Thymus (tissue), 11 donors: ENCODE results near the gene SLC25A41. TPM values are rescaled to one million over a fixed set of nuclear protein-coding genes. Genes with fewer than 3 reads are reported as not detected.
"Not testable (repeated sequence)": the region's sequence is repeated elsewhere in the genome, so short reads cannot be mapped to it uniquely, and the experiment has no call there.

ENCODE experiments used
- DNase-seq, 9 donors: peaks; one replicate each; pipeline ENCODE4 v3.0.0-alpha.2; 2013; ENCODE audit warnings: low spot score in 9 of 9, low read depth in 6 of 9, missing footprints in 1 of 9
- H3K27ac ChIP-seq, 2 donors: one replicate each; pipeline ENCODE4 v1.5.1; 2013; ENCODE audit warnings: control low read depth in 1 of 2, low read depth in 1 of 2, low read length in 1 of 2, mild to moderate bottlenecking in 1 of 2, moderate library complexity in 1 of 2
- H3K27me3 ChIP-seq, 2 donors: one replicate each; pipeline ENCODE4 v1.5.1; 2013; ENCODE audit warnings: low read length in 1 of 2; ENCODE audit not compliant: control insufficient read depth in 2 of 2, insufficient read depth in 1 of 2
- H3K36me3 ChIP-seq, 2 donors: one replicate each; pipeline ENCODE4 v1.5.1; 2013; ENCODE audit warnings: low read length in 1 of 2, mild to moderate bottlenecking in 1 of 2, moderate library complexity in 1 of 2; ENCODE audit not compliant: control insufficient read depth in 2 of 2, insufficient read depth in 2 of 2
- H3K4me1 ChIP-seq, 2 donors: one replicate each; pipeline ENCODE4 v1.5.1; 2013; ENCODE audit warnings: low read length in 2 of 2; ENCODE audit not compliant: control insufficient read depth in 2 of 2, insufficient read depth in 2 of 2
- H3K4me3 ChIP-seq, 2 donors: one replicate each; pipeline ENCODE4 v1.5.1; 2013; ENCODE audit warnings: low read length in 2 of 2, control low read depth in 1 of 2, mild to moderate bottlenecking in 1 of 2
- H3K9me3 ChIP-seq, 2 donors: one replicate each; pipeline ENCODE4 v1.5.1; 2013; ENCODE audit warnings: low read length in 1 of 2, mild to moderate bottlenecking in 1 of 2; ENCODE audit not compliant: control insufficient read depth in 2 of 2, insufficient read depth in 1 of 2
- WGBS: extraction: QIAGEN DNeasy Blood & Tissue Kit; methylation state at CpG from one replicate; pipeline ENCODE4 v1.1.7; 2013; 5-methylcytosine and 5-hydroxymethylcytosine counted together
- polyA plus RNA-seq: library from polyadenylated mRNA; stranded (reverse); fragments of 200-250 nt; gene quantifications from one replicate; pipeline ENCODE4 v1.2.3, GENCODE V29; 2013
- total RNA-seq: library from RNA; stranded (reverse); fragments of 120-200 nt; gene quantifications from one replicate; pipeline ENCODE4 v1.2.4, GENCODE V29; 2013
- donor health status: healthy.

The SLC25A41 gene
- total and polyA plus RNA-seq, 2 donors: 0.05 to 0.27 TPM

- Histone ChIP-seq H3K36me3 (no peaks in the 10 kb centered on the region), H3K9me3 (peaks cover 0 to 4% of the 10 kb centered on the region in 2 donors), H3K4me3 (no peak overlapping the region), H3K27me3 (no peaks in the 10 kb centered on the region), H3K4me1 (no peaks in the 10 kb centered on the region), H3K27ac (no peak overlapping the region)
- WGBS: 83% methylated on average over 13 of the region's 13 CpGs
- DNase-seq: no peak
These were observed 8.6 kb upstream of the SLC25A41 start for GRCh38 chr19:6442087-6442688.

- Histone ChIP-seq H3K27ac (no peak overlapping the region), H3K36me3 (no peaks in the 10 kb centered on the region), H3K27me3 (no peaks in the 10 kb centered on the region), H3K4me3 (no peak overlapping the region), H3K9me3 (peaks cover 0 to 4% of the 10 kb centered on the region in 2 donors), H3K4me1 (no peaks in the 10 kb centered on the region)
- WGBS: 94% methylated on average over 3 of the region's 3 CpGs
- DNase-seq: no peak
These were observed 7.3 kb upstream of the SLC25A41 start for GRCh38 chr19:6440905-6441304.

- Histone ChIP-seq H3K36me3 (no peaks in the 10 kb centered on the region), H3K4me1 (no peaks in the 10 kb centered on the region), H3K27ac (no peak overlapping the region), H3K4me3 (no peak overlapping the region), H3K27me3 (no peaks in the 10 kb centered on the region), H3K9me3 (peaks cover 0 to 4% of the 10 kb centered on the region in 2 donors)
- no peak for DNase-seq
- 90% methylated on average over 4 of the region's 4 CpGs for WGBS
These were observed 6.2 kb upstream of the SLC25A41 start for GRCh38 chr19:6439743-6440142.

- Histone ChIP-seq H3K4me1 (no peaks in the 10 kb centered on the region), H3K27ac (no peak overlapping the region), H3K4me3 (no peak overlapping the region), H3K27me3 (peaks cover 0 to 15% of the 10 kb centered on the region in 2 donors), H3K36me3 (no peaks in the 10 kb centered on the region), H3K9me3 (peaks cover 0 to 6% of the 10 kb centered on the region in 2 donors)
- WGBS: 95% methylated on average over 11 of the region's 11 CpGs
- no peak for DNase-seq
These were observed 398 bp downstream of the SLC25A41 start for GRCh38 chr19:6433165-6433564.

GRCh38 chr19:6431891-6432290, 1.7 kb downstream of the SLC25A41 start:
- WGBS: 95% methylated on average over 11 of the region's 11 CpGs
- H3K27ac ChIP-seq: no peak overlapping the region
- DNase-seq: no peak

GRCh38 chr19:6429419-6430221, 3.9 kb downstream of the SLC25A41 start:
- DNase-seq: no peak
- Histone ChIP-seq H3K4me3 (no peak overlapping the region), H3K27ac (no peak overlapping the region)

More at GRCh38 chr19:6431891-6432290, 1.7 kb downstream of the SLC25A41 start:
- no peak overlapping the region for H3K4me3 ChIP-seq
- H3K4me1 ChIP-seq: no peaks in the 10 kb centered on the region
- H3K36me3 ChIP-seq: no peaks in the 10 kb centered on the region
- H3K9me3 ChIP-seq: peaks cover 0 to 6% of the 10 kb centered on the region in 2 donors
- peaks cover 0 to 15% of the 10 kb centered on the region in 2 donors for H3K27me3 ChIP-seq

GRCh38 chr19:6428692-6429418, 4.7 kb downstream of the SLC25A41 start:
- not testable (repeated sequence) for H3K27ac ChIP-seq, H3K36me3 ChIP-seq, H3K4me3 ChIP-seq, DNase-seq
- Histone ChIP-seq H3K9me3 (peaks cover 0 to 18% of the 10 kb centered on the region in 2 donors), H3K4me1 (peaks cover 7 to 10% of the 10 kb centered on the region in 2 donors), H3K27me3 (peaks cover 0 to 15% of the 10 kb centered on the region in 2 donors)
- 93% methylated on average over 2 of the region's 2 CpGs for WGBS

More at GRCh38 chr19:6429419-6430221, 3.9 kb downstream of the SLC25A41 start:
- peaks cover 0 to 18% of the 10 kb centered on the region in 2 donors for H3K9me3 ChIP-seq
- no peaks in the 10 kb centered on the region for H3K36me3 ChIP-seq
- peaks cover 0 to 15% of the 10 kb centered on the region in 2 donors for H3K27me3 ChIP-seq
- peaks cover 7 to 10% of the 10 kb centered on the region in 2 donors for H3K4me1 ChIP-seq
- WGBS: 68% methylated on average over 20 of the region's 20 CpGs

- peaks cover under 1 to 7% of the 10 kb centered on the region in 2 donors for H3K36me3 ChIP-seq
- H3K27ac ChIP-seq: no peak overlapping the region
- DNase-seq: no peak
- 94% methylated on average over 18 of the region's 18 CpGs for WGBS
- H3K27me3 ChIP-seq: peaks cover 0 to 15% of the 10 kb centered on the region in 2 donors
- H3K4me1 ChIP-seq: peaks cover 14 to 26% of the 10 kb centered on the region in 2 donors
- peaks cover 0 to 18% of the 10 kb centered on the region in 2 donors for H3K9me3 ChIP-seq
- H3K4me3 ChIP-seq: no peak overlapping the region
These were observed 6.4 kb downstream of the SLC25A41 start for GRCh38 chr19:6427131-6427530.
